ENCODE data around the gene SNED1.
A peak's percentile ranks its signal among the peaks of the same experiment; 100 is the strongest.

SNED1 gene

GRCh38 chr2:240960309-240960970 lies 38.0 kb upstream of the SNED1 start:
- DNase-seq: peak; percentile 46

- no peak for DNase-seq
These were observed 37.2 kb upstream of the SNED1 start for GRCh38 chr2:240960971-240961876.

- DNase-seq: no peak
These were observed 36.5 kb upstream of the SNED1 start for GRCh38 chr2:240961910-240962299.

GRCh38 chr2:240962300-240963064 lies 35.9 kb upstream of the SNED1 start:
- no peak for DNase-seq

- no peak for DNase-seq
These were observed 35.2 kb upstream of the SNED1 start for GRCh38 chr2:240963065-240963867.

GRCh38 chr2:240963868-240964703 lies 34.3 kb upstream of the SNED1 start:
- DNase-seq: no peak

- DNase-seq: no peak
These were observed 33.6 kb upstream of the SNED1 start for GRCh38 chr2:240964704-240965295.

- DNase-seq: no peak
These were observed 33.0 kb upstream of the SNED1 start for GRCh38 chr2:240965296-240965904.

- no peak for DNase-seq
These were observed 32.4 kb upstream of the SNED1 start for GRCh38 chr2:240965905-240966456.

GRCh38 chr2:240966457-240966905 lies 31.9 kb upstream of the SNED1 start:
- no peak for DNase-seq

- DNase-seq: no peak
These were observed 31.3 kb upstream of the SNED1 start for GRCh38 chr2:240966906-240967680.

GRCh38 chr2:240967681-240968621 lies 30.5 kb upstream of the SNED1 start:
- no peak for DNase-seq

GRCh38 chr2:240968731-240969624 lies 29.4 kb upstream of the SNED1 start:
- DNase-seq: no peak

- DNase-seq: no peak
These were observed 28.3 kb upstream of the SNED1 start for GRCh38 chr2:240970104-240970503.

- DNase-seq: no peak
These were observed 27.6 kb upstream of the SNED1 start for GRCh38 chr2:240970816-240971215.

GRCh38 chr2:240972201-240972600 lies 26.2 kb upstream of the SNED1 start:
- no peak for DNase-seq

Measured in NCI-H1105 treated with DMSO at 0.1 percent for 48 hours (cell line).